ENCODE results near the gene NUDT8.

GRCh38 chr11:67639438-67639859 lies 9.7 kb upstream of the NUDT8 start, which contains the start of gene TBX10:
- TF ChIP-seq RCOR1 (IDR thresholded peaks at IDR 0.05; ENCODE audit: low read length): no peak
- no peak for TF ChIP-seq CTCF (IDR thresholded peaks at IDR 0.05)
- TF ChIP-seq POLR2AphosphoS5 (IDR thresholded peaks at IDR 0.05; ENCODE audit: low read depth, low read length): no peak
- no peak for TF ChIP-seq REST (IDR thresholded peaks at IDR 0.05; ENCODE audit: low read depth, low read length)
- TF ChIP-seq JUND (IDR thresholded peaks at IDR 0.05): no peak
- TF ChIP-seq TAF1 (IDR thresholded peaks at IDR 0.05; ENCODE audit: borderline replicate concordance, low read depth, low read length): no peak
- TF ChIP-seq YY1 (IDR thresholded peaks at IDR 0.05; ENCODE audit: low read depth): no peak

Data from SK-N-SH (cell line).